CD8-positive, alpha-beta memory T cell (primary cell): ENCODE results near the gene OR5H6. TPM values are rescaled to one million over a fixed set of nuclear protein-coding genes. Genes with fewer than 3 reads are reported as not detected.

Experiments
- CTCF ChIA-PET: fragments of 350-600 bp; sonication (Branson Sonifier 250); formaldehyde crosslinking; loops from one replicate; lab custom pipeline; 2021; ENCODE audit warnings: antibody characterized with exemption; lab: Charles Lee
- POLR2A ChIA-PET: fragments of 350-600 bp; sonication (Branson Sonifier 250); formaldehyde crosslinking; loops from one replicate; lab custom pipeline; 2021; ENCODE audit warnings: antibody characterized with exemption; lab: Charles Lee
- DNase-seq, 5 donors: peaks; one replicate each; pipeline versions ENCODE4 v3.0.0 to v3.0.0-alpha.2; 2020 to 2022; ENCODE audit warnings: mixed read lengths in 1 of 5
- H3K27ac ChIP-seq: one replicate; pipeline ENCODE4 v1.7.0; 2013; ENCODE audit warnings: low read depth, mild to moderate bottlenecking, low read length, moderate library complexity
- H3K27me3 ChIP-seq: 2 replicates; pipeline ENCODE4 v1.7.0; 2013; ENCODE audit warnings: low read length, mild to moderate bottlenecking; ENCODE audit not compliant: insufficient read depth, poor library complexity, severe bottlenecking
- H3K36me3 ChIP-seq: 2 replicates; pipeline ENCODE4 v1.7.0; 2013; ENCODE audit warnings: mild to moderate bottlenecking, low read length, moderate library complexity; ENCODE audit not compliant: insufficient read depth
- H3K4me1 ChIP-seq: 2 replicates; pipeline ENCODE4 v1.7.0; 2013; ENCODE audit warnings: mild to moderate bottlenecking, low read length, moderate library complexity; ENCODE audit not compliant: insufficient read depth
- H3K4me3 ChIP-seq: 2 replicates; pipeline ENCODE4 v1.7.0; 2013; ENCODE audit warnings: mild to moderate bottlenecking, low read length
- H3K9me3 ChIP-seq: 2 replicates; pipeline ENCODE4 v1.7.0; 2013; ENCODE audit warnings: mild to moderate bottlenecking, low read length
- H3K27ac Mint-ChIP-seq, 8 donors: one replicate each; pipeline ENCODE4 v1.8.0; 2020 to 2021; ENCODE audit warnings: mixed read lengths in 8 of 8, mild to moderate bottlenecking in 6 of 8, inconsistent platforms in 3 of 8, moderate library complexity in 3 of 8
- H3K27me3 Mint-ChIP-seq, 2 donors: one replicate each; pipeline ENCODE4 v1.8.0; 2020 to 2021; ENCODE audit warnings: mixed read lengths in 2 of 2, mild to moderate bottlenecking in 1 of 2, moderate library complexity in 1 of 2
- H3K36me3 Mint-ChIP-seq, 3 donors: one replicate each; pipeline ENCODE4 v1.8.0; 2020 to 2021; ENCODE audit warnings: mixed read lengths in 3 of 3, inconsistent platforms in 1 of 3, mild to moderate bottlenecking in 1 of 3
- H3K4me1 Mint-ChIP-seq, 3 donors: one replicate each; pipeline ENCODE4 v1.8.0; 2020 to 2021; ENCODE audit warnings: mixed read lengths in 3 of 3, inconsistent platforms in 1 of 3, mild to moderate bottlenecking in 1 of 3
- H3K4me3 Mint-ChIP-seq, 7 donors: one replicate each; pipeline ENCODE4 v1.8.0; 2020 to 2021; ENCODE audit warnings: mixed read lengths in 7 of 7, mild to moderate bottlenecking in 6 of 7, moderate library complexity in 4 of 7, inconsistent platforms in 2 of 7
- H3K9me3 Mint-ChIP-seq, 5 donors: one replicate each; pipeline ENCODE4 v1.8.0; 2020 to 2022; ENCODE audit warnings: mixed read lengths in 5 of 5, mild to moderate bottlenecking in 3 of 5, moderate library complexity in 2 of 5, inconsistent platforms in 1 of 5
- polyA plus RNA-seq: library from polyadenylated mRNA; unstranded; fragments of 300-500 nt; fragmentation: Illumina TruSeq; gene quantifications from one replicate; pipeline ENCODE4 v1.2.3, GENCODE V29; 2021
- total RNA-seq, 2 experiments: library from RNA; stranded (reverse); gene quantifications; one replicate each; pipeline ENCODE4 v1.2.3, GENCODE V29; 2021

OR5H6 gene
- not detected for total RNA-seq
- not detected for polyA plus RNA-seq

DNA sequence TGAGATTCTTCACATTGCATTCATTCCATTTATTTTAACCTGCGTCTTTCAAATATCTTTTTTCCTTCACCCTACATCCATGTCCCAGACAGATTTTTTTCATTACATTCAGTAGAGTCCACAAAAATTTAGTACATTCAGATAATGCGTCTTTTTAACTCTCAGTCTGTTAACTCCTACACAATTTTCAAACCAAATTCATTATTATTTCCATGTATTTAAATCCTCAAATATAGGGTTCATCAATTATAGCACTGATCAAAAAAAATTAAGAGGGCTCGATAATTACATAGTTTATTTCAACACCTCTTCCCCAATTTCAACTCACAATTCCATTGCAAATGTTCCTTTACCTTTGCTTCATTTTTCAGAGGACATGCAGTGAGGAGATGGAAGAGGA is at the start of gene OR5H6:
Gene OR5H6, plus strand, starts transcription at position 301 of the 400 bp plus-strand sequence. Its CDS starts 89 bp downstream, at position 390.
- no peak for DNase-seq
- ChIA-PET CTCF (no interaction called here), POLR2A (no interaction called here)
- Mint-ChIP-seq H3K27me3 (peaks cover 0 to 7% of the 10 kb centered on the region in 2 donors), H3K4me1 (no peaks in the 10 kb centered on the region), H3K36me3 (no peaks in the 10 kb centered on the region), H3K9me3 (peaks cover 1 to 15% (median 3%) of the 10 kb centered on the region in 5 donors), H3K4me3 (no peak within 1 kb of the TSS), H3K27ac (no peak within 1 kb of the TSS)
- H3K4me3 ChIP-seq, result no peak within 1 kb of the TSS
- no peaks in the 10 kb centered on the region for H3K27me3 ChIP-seq
- H3K27ac ChIP-seq, result no peak within 1 kb of the TSS
- H3K4me1 ChIP-seq, result no peaks in the 10 kb centered on the region
- no peaks in the 10 kb centered on the region for H3K9me3 ChIP-seq
- no peaks in the 10 kb centered on the region for H3K36me3 ChIP-seq

DNA sequence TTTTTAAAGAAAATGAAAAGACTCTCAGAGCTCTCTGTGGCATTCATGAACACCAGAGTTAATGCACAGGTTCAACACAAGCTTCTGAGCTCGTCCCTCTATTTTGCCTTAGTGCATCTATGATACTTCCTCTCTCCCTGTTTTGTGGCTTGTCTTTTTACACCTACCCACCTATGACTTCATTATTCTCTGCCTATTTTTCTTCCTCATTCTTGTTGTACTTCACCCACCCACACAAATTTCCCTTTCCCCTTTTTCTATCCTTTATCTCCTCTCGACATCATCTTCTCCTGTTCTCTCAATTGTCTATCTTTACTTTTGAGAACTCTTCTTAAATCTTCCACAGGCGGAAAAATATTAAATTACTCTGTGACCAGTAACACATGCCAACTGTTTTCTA is 49.0 kb upstream of the OR5H6 start:
- no peak overlapping the region for H3K27ac Mint-ChIP-seq
- H3K27ac ChIP-seq, result no peak overlapping the region
- no peaks in the 10 kb centered on the region for H3K27me3 ChIP-seq
- no peaks in the 10 kb centered on the region for H3K9me3 Mint-ChIP-seq
- no peak for DNase-seq
- POLR2A ChIA-PET, result no interaction called here
- peaks cover 6 to 7% of the 10 kb centered on the region in 2 donors for H3K27me3 Mint-ChIP-seq
- CTCF ChIA-PET, result no interaction called here
- H3K36me3 ChIP-seq, result no peaks in the 10 kb centered on the region
- H3K36me3 Mint-ChIP-seq, result no peaks in the 10 kb centered on the region
- no peak overlapping the region for H3K4me3 ChIP-seq
- H3K9me3 ChIP-seq, result no peaks in the 10 kb centered on the region
- no peak overlapping the region for H3K4me3 Mint-ChIP-seq
- no peaks in the 10 kb centered on the region for H3K4me1 ChIP-seq
- no peaks in the 10 kb centered on the region for H3K4me1 Mint-ChIP-seq

DNA sequence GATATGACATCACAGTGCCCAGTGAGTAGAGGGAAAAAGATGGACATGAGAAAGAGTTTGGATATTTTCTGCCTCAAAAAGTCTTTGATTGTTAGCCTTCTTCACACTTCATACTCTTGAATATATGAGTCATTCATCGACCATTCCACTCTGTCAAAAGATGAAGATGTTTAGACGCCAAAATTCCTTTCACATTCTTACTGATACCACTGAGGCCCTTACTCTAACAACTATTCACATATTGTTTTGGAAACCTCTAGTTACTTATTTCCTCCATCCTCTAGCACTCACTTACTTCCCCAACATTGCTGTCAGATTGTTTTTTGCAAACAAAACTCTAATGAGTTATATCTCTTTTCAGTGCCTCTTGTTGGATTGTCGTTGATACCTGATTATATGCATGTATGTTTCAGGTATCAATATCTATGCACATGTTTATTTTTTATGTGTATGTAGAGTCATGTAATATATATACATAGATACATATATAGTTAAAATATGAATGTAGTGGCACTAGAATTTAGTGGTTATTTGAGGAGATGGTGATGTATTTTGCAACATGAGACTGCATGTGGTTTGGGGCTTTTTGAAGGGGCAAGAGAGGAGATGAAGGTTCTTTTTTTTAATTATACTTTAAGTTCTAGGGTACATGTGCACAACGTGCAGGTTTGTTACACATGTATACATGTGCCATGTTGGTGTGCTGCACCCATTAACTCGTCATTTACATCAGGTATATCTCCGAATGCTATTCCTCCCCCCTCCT is 40.0 kb upstream of the OR5H6 start:
- CTCF ChIA-PET, result no interaction called here
- Histone ChIP-seq H3K27me3 (no peaks in the 10 kb centered on the region), H3K36me3 (no peaks in the 10 kb centered on the region), H3K4me3 (no peak overlapping the region), H3K9me3 (no peaks in the 10 kb centered on the region), H3K4me1 (no peaks in the 10 kb centered on the region), H3K27ac (no peak overlapping the region)
- Mint-ChIP-seq H3K36me3 (no peaks in the 10 kb centered on the region), H3K4me1 (no peaks in the 10 kb centered on the region), H3K27ac (no peak overlapping the region), H3K27me3 (peaks cover 3 to 4% of the 10 kb centered on the region in 2 donors), H3K9me3 (no peaks in the 10 kb centered on the region), H3K4me3 (no peak overlapping the region)
- POLR2A ChIA-PET, result no interaction called here
- no peak for DNase-seq

DNA sequence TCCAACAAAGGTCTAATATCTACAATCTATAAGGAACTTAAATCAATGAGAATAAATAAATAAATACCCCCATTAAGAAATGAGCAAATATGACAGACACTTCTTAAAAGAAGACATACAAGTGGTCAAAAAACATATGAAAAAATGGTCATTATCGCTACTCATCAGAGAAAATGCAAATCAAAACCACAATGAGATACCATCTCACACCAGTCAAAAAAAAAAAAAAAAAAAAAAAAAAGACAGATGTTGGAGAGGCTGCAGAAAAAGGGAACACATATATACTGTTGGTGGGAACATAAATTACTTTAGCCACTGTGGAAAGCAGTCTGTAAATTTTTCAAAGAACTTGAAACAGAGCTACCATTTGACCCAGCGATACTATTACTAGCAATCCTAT is 31.6 kb upstream of the OR5H6 start:
- H3K36me3 ChIP-seq, result no peaks in the 10 kb centered on the region
- Mint-ChIP-seq H3K9me3 (peaks cover 0 to 1% (median 0%) of the 10 kb centered on the region in 5 donors), H3K27ac (no peak overlapping the region), H3K4me3 (no peak overlapping the region), H3K27me3 (peaks cover 1 to 4% of the 10 kb centered on the region in 2 donors), H3K36me3 (peaks cover 0 to 2% (median 0%) of the 10 kb centered on the region in 3 donors), H3K4me1 (peaks cover 2 to 5% (median 3%) of the 10 kb centered on the region in 3 donors)
- CTCF ChIA-PET, result no interaction called here
- no peak overlapping the region for H3K4me3 ChIP-seq
- no peaks in the 10 kb centered on the region for H3K9me3 ChIP-seq
- H3K27me3 ChIP-seq, result no peaks in the 10 kb centered on the region
- no peak for DNase-seq
- no peaks in the 10 kb centered on the region for H3K4me1 ChIP-seq
- POLR2A ChIA-PET, result no interaction called here
- H3K27ac ChIP-seq, result no peak overlapping the region

DNA sequence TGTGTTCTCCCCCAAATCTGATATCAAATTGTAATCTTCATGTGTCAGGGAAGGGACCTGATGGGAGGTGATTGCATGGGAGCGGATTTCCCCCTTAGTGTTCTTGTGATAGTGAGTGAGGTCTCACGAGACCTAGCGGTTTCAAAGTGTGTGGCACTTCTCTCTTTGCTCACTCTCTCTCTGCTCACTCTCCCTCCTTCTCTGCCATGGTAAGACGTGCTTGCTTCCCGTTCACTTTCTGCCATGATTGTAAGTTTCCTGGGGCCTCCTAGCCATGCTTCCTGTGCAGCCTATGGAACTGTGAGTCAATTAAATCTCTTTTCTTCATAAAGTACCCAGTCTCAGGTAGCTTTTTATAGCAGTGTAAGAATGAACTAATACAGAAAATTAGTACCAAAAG is 30.6 kb upstream of the OR5H6 start:
- no peak for DNase-seq
- Mint-ChIP-seq H3K4me3 (no peak overlapping the region), H3K36me3 (peaks cover 0 to 2% (median 0%) of the 10 kb centered on the region in 3 donors), H3K27ac (no peak overlapping the region), H3K4me1 (peaks cover 2 to 5% (median 3%) of the 10 kb centered on the region in 3 donors), H3K27me3 (peaks cover 3 to 6% of the 10 kb centered on the region in 2 donors), H3K9me3 (peaks cover 0 to 1% (median 0%) of the 10 kb centered on the region in 5 donors)
- Histone ChIP-seq H3K9me3 (no peaks in the 10 kb centered on the region), H3K27me3 (no peaks in the 10 kb centered on the region), H3K27ac (no peak overlapping the region), H3K4me1 (no peaks in the 10 kb centered on the region), H3K4me3 (no peak overlapping the region), H3K36me3 (no peaks in the 10 kb centered on the region)
- POLR2A ChIA-PET, result no interaction called here
- CTCF ChIA-PET, result no interaction called here

DNA sequence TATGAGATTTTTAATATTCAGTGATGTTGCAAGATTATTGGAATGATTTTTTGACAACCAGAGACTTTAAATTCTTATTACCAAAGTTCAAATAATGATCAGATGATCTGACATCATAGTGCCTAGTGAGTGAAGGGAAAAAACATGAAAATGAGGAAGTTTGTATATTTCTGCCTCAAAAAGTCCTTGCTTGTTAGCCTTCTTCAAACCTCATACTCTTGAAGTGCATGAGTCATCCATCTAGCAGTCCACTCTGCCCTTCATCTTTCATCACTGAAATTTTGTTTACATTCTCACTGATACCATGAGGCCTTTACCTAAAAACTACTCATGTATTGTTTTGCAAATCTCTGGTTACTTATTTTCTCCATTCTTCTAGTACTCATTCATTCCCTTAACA is 23.9 kb upstream of the OR5H6 start:
- no peaks in the 10 kb centered on the region for H3K36me3 Mint-ChIP-seq
- Histone ChIP-seq H3K4me1 (no peaks in the 10 kb centered on the region), H3K9me3 (no peaks in the 10 kb centered on the region), H3K27ac (no peak overlapping the region), H3K4me3 (no peak overlapping the region), H3K27me3 (no peaks in the 10 kb centered on the region), H3K36me3 (no peaks in the 10 kb centered on the region)
- peaks cover 0 to 1% (median 0%) of the 10 kb centered on the region in 5 donors for H3K9me3 Mint-ChIP-seq
- H3K4me1 Mint-ChIP-seq, result no peaks in the 10 kb centered on the region
- POLR2A ChIA-PET, result no interaction called here
- H3K27ac Mint-ChIP-seq, result no peak overlapping the region
- H3K27me3 Mint-ChIP-seq, result peaks cover 4 to 12% of the 10 kb centered on the region in 2 donors
- no peak overlapping the region for H3K4me3 Mint-ChIP-seq
- CTCF ChIA-PET, result no interaction called here
- no peak for DNase-seq

DNA sequence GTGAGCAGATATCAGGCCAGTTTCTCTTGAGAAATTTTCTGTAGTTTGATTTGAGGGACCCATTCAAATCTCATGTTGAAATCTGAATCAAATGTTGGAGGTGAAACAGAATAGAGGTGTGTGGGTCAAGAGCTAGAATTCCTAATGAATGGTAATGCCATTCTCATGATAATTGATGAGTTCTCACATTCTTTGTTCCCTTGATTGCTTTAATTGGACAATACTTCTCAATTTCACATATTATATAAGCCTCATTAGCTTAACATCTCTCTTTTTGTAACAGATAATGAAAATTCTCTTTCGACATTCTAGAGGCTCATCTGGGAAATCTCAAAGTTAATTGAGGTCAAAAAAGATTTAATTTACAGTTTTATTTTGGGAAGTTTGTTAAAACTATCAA is 21.9 kb upstream of the OR5H6 start:
- H3K27ac ChIP-seq, result no peak overlapping the region
- H3K9me3 Mint-ChIP-seq, result peaks cover 0 to 2% (median 0%) of the 10 kb centered on the region in 5 donors
- no peaks in the 10 kb centered on the region for H3K9me3 ChIP-seq
- no peak for DNase-seq
- no peak overlapping the region for H3K4me3 ChIP-seq
- no peak overlapping the region for H3K27ac Mint-ChIP-seq
- POLR2A ChIA-PET, result no interaction called here
- peaks cover 3 to 20% of the 10 kb centered on the region in 2 donors for H3K27me3 Mint-ChIP-seq
- no peaks in the 10 kb centered on the region for H3K36me3 Mint-ChIP-seq
- CTCF ChIA-PET, result no interaction called here
- H3K4me1 Mint-ChIP-seq, result no peaks in the 10 kb centered on the region
- H3K27me3 ChIP-seq, result no peaks in the 10 kb centered on the region
- no peaks in the 10 kb centered on the region for H3K4me1 ChIP-seq
- H3K36me3 ChIP-seq, result no peaks in the 10 kb centered on the region
- H3K4me3 Mint-ChIP-seq, result no peak overlapping the region

DNA sequence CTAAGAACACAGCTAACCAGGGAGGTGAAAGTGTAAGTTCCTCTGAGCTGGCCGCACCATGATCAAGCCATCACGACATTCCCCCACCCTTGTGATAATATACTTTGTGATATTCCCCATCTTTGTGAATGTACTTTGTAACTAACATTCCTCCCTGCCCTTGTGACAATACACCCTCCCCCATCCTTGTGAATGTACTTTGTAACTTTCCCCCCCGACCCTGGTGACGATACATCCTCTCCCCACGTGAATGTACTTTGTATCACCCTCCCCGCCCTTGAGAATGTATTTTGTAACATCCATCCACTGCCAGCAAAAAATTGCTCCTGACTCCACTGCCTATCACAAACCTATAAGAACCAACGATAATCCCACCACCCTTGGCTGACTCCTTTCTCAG is 20.2 kb upstream of the OR5H6 start:
- Histone ChIP-seq H3K36me3 (no peaks in the 10 kb centered on the region), H3K27me3 (no peaks in the 10 kb centered on the region), H3K4me1 (no peaks in the 10 kb centered on the region), H3K9me3 (no peaks in the 10 kb centered on the region), H3K27ac (no peak overlapping the region), H3K4me3 (no peak overlapping the region)
- Mint-ChIP-seq H3K27ac (no peak overlapping the region), H3K9me3 (peaks cover 0 to 2% (median 0%) of the 10 kb centered on the region in 5 donors), H3K4me1 (no peaks in the 10 kb centered on the region), H3K4me3 (no peak overlapping the region), H3K27me3 (peaks cover 1 to 17% of the 10 kb centered on the region in 2 donors), H3K36me3 (no peaks in the 10 kb centered on the region)
- CTCF ChIA-PET, result no interaction called here
- no peak for DNase-seq
- POLR2A ChIA-PET, result no interaction called here
